KOPT-K1 (cell line): Measurements from ENCODE around the gene ARL4D.

Source experiments
- H3K27ac ChIP-seq: fragments of 200-600 bp; sonication (generic); 2 replicates; pipeline ENCODE4 v1.5.1; 2016; ENCODE audit warnings: antibody characterized with exemption, mild to moderate bottlenecking, low read depth, low read length; ENCODE audit not compliant: poor library complexity, severe bottlenecking
- H3K36me3 ChIP-seq: fragments of 200-600 bp; sonication (generic); 2 replicates; pipeline ENCODE4 v1.5.1; 2017; ENCODE audit warnings: antibody characterized with exemption, mild to moderate bottlenecking, low read length, moderate library complexity; ENCODE audit not compliant: insufficient read depth
- H3K9me3 ChIP-seq: fragments of 200-600 bp; sonication (generic); 2 replicates; pipeline ENCODE4 v1.5.1; 2017; ENCODE audit warnings: antibody characterized with exemption, low read length, mild to moderate bottlenecking; ENCODE audit not compliant: insufficient read depth, poor library complexity, severe bottlenecking

Gene ARL4D

GRCh38 chr17:43445009-43445589 is 46.3 kb downstream of the ARL4D start:
- no peaks in the 10 kb centered on the region for H3K36me3 ChIP-seq
- no peak overlapping the region for H3K27ac ChIP-seq
- H3K9me3 ChIP-seq, result no peaks in the 10 kb centered on the region

DNA sequence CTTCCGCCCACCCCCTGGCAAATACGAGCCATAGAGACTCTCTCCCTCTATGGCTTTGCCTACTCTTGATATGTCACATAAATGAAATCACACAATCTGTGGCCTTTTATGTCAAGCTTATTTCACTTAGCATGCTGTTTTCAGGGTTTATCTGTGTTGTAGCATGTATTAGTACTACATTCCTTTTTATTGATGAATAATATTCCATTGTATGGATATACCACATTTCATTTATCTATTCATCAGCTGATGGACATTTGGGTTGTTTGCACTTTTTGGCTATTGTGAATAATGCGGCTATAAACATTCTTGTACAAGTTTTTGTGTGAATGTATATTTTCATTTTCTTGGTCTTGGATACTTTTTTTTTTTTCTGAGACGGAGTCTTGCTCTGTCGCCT is 48.0 kb downstream of the ARL4D start:
- Histone ChIP-seq H3K36me3 (no peaks in the 10 kb centered on the region), H3K9me3 (no peaks in the 10 kb centered on the region), H3K27ac (no peak overlapping the region)

DNA sequence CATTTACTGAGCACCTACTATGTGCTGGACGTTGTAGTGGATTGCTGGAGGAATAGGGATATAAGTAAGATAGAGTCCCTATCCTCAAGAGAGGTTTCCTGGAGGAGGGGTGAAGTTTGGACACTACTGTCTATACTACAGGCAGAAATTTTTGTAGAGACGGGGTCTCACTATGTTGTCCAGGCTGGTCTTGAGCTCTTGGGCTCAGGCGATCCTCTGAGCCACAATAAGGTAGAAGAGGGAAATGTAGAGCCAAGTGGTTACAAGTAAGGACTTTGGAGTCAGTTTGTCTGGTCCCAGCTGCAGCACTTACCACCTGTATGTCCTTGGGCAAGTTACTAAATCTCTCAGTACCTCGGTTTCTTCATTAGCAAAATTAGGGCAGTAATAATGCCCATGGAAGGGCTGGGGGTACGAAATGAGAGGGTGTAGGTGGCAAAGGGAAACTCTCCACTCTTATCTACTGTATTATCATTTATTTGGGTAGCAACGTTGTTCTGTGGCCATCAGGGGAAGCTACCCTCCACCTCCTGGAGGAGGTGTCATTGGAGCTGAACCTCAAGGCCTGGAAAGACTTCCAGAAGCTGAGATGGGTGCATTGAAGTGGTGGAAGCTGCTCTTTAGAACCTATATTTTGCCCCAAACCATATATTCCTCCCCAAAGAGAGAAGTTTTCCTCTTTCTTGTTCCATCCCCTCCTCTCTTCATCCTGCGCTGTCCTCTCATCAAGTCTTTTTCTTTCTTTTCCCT is 50.1 kb downstream of the ARL4D start:
- Histone ChIP-seq H3K36me3 (no peaks in the 10 kb centered on the region), H3K27ac (no peak overlapping the region), H3K9me3 (no peaks in the 10 kb centered on the region)

DNA sequence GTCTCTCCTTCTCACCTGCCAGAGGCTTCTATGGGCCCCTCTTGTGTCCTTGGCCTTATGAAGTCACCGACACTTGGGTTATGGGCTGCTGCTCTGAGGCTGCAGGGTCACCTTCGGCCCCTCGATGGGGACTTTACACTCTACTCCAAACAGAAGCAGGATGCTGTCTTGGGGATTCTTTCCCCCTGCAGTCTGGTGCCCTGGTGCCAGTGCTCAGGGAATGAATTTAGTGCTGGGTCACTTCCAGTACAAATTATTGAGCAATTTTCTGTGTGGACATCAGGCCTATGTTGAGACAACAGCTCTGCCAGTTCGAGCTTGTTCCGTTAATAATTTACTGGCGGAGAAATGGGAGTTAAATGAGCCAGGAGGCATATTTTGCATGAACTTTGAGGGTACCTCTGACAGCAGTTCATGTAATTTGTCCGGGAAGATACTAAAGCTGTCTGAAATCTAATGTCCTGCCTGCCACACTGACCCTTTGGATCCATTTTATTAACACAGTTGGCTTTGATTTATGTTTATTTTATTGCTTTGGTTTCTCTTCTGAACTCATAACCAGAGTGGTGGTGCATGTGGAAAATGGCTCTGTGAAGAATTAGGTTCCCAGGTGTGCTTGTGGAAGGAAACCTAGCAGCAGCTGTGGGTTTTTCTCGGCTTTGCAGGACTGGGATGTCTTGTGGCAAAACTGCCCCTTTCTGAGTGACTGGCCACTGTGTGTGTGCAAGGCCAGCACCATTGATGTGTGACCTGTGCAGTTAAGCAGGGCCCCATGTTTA is 50.9 kb downstream of the ARL4D start:
- H3K27ac ChIP-seq, result no peak overlapping the region
- H3K36me3 ChIP-seq, result no peaks in the 10 kb centered on the region
- H3K9me3 ChIP-seq, result no peaks in the 10 kb centered on the region
